LNCAP (cell line): ENCODE results near the gene CEP295NL.

Experiments used
- TF ChIP-seq, protein P1 (sequence below): fragments of 450-650 bp; IDR thresholded peaks from 2 replicates; pipeline ENCODE4 v1.5.1; 2017; ENCODE audit warnings: mild to moderate bottlenecking

CEP295NL gene

DNA sequence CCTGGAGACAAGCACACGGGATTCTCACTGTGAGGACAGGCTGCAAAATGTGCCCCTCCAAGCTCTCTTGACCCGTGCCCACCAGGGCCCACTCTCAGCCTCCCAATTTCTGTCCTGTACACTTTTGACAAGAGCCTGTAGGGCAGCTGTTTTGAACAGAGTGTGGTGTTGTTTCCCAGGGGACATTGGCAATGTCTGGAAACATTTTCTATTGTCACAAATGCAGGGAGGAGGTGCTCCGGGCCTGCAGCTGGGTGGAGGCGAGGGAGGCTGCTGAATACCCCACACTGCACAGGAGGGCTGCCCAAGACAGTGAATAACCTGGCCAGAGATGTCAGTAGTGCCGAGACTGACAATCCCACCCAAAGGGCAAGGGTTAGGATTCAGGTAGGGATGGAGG is 10.5 kb downstream of the CEP295NL start:
- TF ChIP-seq, protein P1, sequence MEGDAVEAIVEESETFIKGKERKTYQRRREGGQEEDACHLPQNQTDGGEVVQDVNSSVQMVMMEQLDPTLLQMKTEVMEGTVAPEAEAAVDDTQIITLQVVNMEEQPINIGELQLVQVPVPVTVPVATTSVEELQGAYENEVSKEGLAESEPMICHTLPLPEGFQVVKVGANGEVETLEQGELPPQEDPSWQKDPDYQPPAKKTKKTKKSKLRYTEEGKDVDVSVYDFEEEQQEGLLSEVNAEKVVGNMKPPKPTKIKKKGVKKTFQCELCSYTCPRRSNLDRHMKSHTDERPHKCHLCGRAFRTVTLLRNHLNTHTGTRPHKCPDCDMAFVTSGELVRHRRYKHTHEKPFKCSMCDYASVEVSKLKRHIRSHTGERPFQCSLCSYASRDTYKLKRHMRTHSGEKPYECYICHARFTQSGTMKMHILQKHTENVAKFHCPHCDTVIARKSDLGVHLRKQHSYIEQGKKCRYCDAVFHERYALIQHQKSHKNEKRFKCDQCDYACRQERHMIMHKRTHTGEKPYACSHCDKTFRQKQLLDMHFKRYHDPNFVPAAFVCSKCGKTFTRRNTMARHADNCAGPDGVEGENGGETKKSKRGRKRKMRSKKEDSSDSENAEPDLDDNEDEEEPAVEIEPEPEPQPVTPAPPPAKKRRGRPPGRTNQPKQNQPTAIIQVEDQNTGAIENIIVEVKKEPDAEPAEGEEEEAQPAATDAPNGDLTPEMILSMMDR: no peak

DNA sequence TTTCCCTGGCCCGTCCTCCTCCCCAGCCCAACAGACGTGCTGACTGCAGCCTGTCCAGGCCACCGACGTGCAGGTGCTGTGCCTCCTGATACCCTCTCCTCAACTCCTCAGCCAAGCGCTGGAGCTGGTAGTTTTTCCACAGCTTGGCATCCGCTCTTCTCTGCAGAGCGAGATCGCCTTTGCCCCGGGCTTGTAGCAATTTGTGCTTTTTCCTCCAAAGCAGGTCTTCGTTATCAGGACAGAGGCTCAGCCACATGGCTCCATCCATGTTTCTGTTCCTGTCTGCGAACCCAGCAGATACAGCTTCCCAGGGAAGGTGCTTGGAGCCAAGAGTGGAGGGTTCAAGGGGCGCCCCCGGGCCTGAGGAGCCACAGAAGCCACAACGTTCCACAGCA is 10.9 kb downstream of the CEP295NL start:
- TF ChIP-seq, protein P1: no peak

DNA sequence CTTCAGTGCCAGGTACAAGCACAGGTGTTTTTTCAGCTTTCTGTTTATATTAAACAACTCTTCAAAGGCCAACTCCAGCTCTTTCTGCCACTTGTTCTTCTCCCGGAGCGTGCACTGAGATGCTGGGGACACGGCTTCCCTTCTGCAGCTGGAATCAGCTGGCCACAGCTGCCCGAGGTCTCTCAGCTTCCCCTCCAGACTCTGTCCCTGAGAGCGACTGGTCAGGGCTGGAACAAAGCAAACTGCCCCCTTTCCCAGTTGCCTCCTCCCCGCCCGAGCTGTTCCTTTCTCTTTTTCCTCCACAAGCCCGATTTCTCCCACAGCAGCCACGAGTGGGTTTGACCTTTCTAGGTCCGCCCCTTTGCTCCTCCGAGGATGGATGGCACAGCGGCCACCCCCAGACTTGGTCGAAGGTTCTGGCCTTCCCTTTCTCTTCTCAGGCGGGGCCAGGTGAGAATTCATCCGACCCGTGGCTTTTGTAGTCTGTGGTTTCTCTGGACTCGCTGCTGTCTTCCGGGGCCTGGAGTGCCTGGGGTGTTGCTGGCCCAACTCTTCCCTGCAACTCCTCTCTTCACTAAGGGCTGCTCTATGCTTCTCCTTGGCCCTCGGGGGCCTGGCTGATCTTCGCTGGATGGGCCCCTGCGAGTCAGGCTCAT is 11.5 kb downstream of the CEP295NL start:
- TF ChIP-seq, protein P1: no peak

DNA sequence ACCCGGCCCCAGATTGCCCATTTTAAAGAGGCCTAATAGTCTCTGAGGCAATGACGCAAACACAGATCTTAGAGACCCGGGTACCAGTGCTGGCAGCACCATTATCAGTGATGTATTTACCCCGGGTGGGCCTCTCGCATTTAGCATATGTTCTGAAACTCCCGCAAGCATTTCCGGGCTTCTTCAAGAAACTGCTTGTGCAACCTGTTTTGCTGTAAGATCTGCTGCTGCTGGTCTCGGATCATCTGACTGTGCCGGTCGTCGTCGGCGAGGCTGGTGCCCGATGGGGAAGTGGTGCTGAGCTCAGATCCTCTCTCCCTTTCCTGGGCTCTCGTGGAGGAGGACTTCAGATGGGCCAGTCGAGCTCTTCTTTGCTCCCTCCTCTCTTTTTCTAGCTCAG is 12.5 kb downstream of the CEP295NL start:
- TF ChIP-seq, protein P1: no peak

DNA sequence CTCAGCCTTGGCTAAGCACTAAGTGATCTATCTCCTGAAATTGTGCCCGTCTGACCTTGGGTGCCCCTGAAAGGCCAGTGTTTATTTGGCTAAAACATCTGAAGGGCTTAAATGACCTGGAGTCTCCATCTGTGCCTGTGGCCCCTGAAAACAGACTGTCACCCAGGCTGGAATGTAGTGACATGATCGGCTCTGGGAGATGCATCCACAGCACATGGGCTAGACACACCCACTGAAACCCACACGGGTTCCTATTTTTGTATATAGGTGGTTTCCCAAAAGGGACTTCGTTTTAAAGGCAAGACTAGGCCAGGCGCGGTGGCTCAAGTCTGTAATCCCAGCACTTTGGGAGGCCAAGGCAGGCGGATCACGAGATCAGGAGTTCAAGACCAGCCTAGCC is 13.5 kb downstream of the CEP295NL start:
- TF ChIP-seq, protein P1: no peak

DNA sequence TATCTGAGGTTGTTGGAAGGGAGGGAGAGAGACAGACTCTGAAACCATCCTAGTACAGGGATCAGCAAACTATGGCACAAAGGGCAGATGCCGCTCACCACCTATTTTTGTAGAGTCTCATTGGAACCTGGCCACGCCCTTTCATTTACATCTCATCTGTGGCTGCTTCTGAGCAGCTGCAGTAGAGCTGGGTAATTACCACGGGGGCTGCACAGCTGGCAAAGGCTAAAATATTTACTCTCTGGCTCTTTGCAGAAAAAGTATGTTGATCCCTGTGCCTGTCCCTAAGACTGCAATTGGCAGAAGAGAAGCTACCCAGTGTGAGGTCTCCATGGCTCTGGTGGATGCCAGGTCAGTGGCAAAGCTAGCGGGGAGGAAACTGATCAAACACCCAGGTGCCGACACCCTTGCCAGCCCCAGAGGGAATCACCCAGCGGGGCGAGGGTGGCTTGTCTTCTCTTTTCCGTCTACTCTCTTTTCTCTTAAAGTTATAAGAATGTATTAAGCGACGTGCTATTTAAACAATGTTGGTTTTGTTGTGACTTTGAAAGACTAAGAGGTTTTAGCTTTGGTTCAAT is 14.0 kb downstream of the CEP295NL start:
- TF ChIP-seq, protein P1: no peak

DNA sequence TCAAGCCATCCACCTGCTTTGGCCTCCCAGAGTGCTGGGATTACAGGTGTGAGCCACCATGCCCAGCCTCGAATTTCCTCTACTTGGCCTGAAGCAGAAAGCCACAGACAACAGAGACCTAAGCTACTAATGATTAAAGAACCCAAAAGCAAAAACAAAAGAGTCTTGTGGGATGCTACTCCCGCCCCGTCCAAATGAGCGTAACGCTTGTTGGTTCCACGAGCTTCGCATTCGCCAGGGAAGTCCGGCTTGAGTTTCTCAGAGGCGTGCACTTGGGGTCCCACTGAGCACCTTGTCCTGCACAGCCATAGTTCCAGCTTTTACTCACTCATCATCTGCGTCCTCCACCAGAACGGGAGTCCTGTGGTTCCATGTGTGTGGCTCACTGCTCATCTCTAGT is 16.0 kb downstream of the CEP295NL start:
- TF ChIP-seq, protein P1: no peak
